ENCODE measurements around the gene DPP10.

DPP10 gene

DNA sequence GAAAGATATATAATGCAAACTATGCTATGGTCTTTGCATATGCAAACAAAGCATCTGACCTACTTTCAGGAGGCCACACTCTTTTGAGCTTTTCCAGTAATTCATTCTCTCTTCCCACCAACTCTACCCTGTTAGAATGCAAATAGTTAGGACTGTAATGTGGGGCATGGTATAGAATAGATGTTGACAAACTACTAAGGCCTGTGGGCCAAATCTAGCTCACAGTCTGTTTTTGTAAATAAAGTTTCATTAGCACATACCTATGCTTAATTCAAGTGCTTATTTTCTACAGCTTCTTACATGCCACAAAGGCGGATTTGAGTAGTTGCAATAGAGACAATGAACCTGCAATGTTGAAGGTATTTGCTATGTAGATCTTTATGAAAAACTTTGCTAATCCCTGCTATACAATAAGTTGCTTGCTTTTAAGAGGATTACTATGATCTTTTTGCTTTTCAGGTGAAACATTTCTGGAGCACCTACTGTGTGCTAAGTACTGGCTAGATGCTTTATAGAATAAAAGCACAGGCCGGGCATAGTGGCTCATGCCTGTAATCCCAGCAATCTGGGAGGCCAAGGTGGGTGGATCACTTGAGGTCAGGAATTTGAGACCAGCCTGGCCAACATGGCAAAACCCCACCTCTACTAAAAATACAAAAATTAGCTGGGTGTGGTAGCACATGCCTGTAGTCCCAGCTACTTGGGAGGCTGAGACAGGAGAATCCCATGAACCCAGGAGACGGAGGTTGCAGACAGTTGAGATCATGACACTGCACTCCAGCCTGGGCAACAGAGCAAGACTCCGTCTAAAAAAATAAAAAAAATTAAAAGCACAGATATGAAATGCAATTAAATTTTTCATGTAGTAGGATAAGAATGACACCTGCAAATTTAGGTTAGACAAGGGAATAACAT, 267.8 kb downstream of the DPP10 start:
- Histone ChIP-seq H3K18ac (ENCODE audit: low read length) (no peak overlapping the region), H3K9ac (ENCODE audit: low read depth, low read length, poor library complexity) (no peak overlapping the region), H4K8ac (ENCODE audit: low read depth, low read length) (no peak overlapping the region), H2BK15ac (ENCODE audit: low read length) (no peak overlapping the region), H2BK12ac (ENCODE audit: low read length) (no peak overlapping the region), H3K4me3 (ENCODE audit: low read length in 2 of 2) (no peak overlapping the region), H3K4ac (ENCODE audit: low read length) (no peak overlapping the region), H3K23ac (ENCODE audit: low read depth, low read length, poor library complexity) (no peak overlapping the region), H3K27ac (replicated peaks; ENCODE audit: low read length) (no peak overlapping the region), H2BK120ac (ENCODE audit: low read depth, low read length) (no peak overlapping the region), H3K14ac (ENCODE audit: low read length) (no peak overlapping the region), H3K9me3 (replicated peaks in 1 of 2; ENCODE audit: control insufficient read depth in 2 of 2, insufficient read depth in 1 of 2, low read depth in 1 of 2, low read length in 2 of 2) (no peaks in the 10 kb centered on the region), H3K36me3 (replicated peaks in 1 of 2; ENCODE audit: control insufficient read depth in 2 of 2, insufficient read depth in 2 of 2, low read length in 2 of 2) (no peaks in the 10 kb centered on the region), H2BK5ac (ENCODE audit: low read length) (no peak overlapping the region), H3K4me2 (ENCODE audit: insufficient read depth, low read length, poor library complexity, severe bottlenecking) (no peak overlapping the region), H4K91ac (ENCODE audit: low read depth, low read length, poor library complexity) (no peak overlapping the region), H2AFZ (ENCODE audit: low read length) (no peak overlapping the region), H2AK5ac (ENCODE audit: low read depth, low read length) (no peak overlapping the region), H3K79me1 (ENCODE audit: low read depth, low read length) (no peaks in the 10 kb centered on the region), H3K27me3 (ENCODE audit: control insufficient read depth in 3 of 3, insufficient read depth in 3 of 3, low read depth in 1 of 3, low read length in 3 of 3) (peaks cover 0 to 4% (median 0%) of the 10 kb centered on the region in 3 experiments), H3K4me1 (ENCODE audit: control insufficient read depth in 2 of 2, insufficient read depth in 1 of 2, low read depth in 1 of 2, low read length in 2 of 2) (peaks cover 2 to 11% of the 10 kb centered on the region in 2 donors)
- no peak for DNase-seq (ENCODE audit: low spot score)
- no CpG with 5 or more reads among the region's 4 CpGs for WGBS, 2 donors (ENCODE audit: extremely low coverage in 2 of 2, insufficient read length in 2 of 2, insufficient replicate concordance in 1 of 2)

- Histone ChIP-seq H2AK5ac (ENCODE audit: low read depth, low read length) (no peak overlapping the region), H4K91ac (ENCODE audit: low read depth, low read length, poor library complexity) (no peak overlapping the region), H3K4me2 (ENCODE audit: insufficient read depth, low read length, poor library complexity, severe bottlenecking) (no peak overlapping the region), H2AFZ (ENCODE audit: low read length) (peak overlapping the region; percentile 85), H2BK15ac (ENCODE audit: low read length) (no peak overlapping the region), H3K4me1 (ENCODE audit: control insufficient read depth in 2 of 2, insufficient read depth in 1 of 2, low read depth in 1 of 2, low read length in 2 of 2) (peaks cover 5 to 18% of the 10 kb centered on the region in 2 donors), H2BK5ac (ENCODE audit: low read length) (no peak overlapping the region), H3K79me1 (ENCODE audit: low read depth, low read length) (no peaks in the 10 kb centered on the region), H3K4ac (ENCODE audit: low read length) (no peak overlapping the region), H3K27ac (replicated peaks; ENCODE audit: low read length) (no peak overlapping the region), H3K18ac (ENCODE audit: low read length) (no peak overlapping the region), H2BK120ac (ENCODE audit: low read depth, low read length) (no peak overlapping the region), H3K9ac (ENCODE audit: low read depth, low read length, poor library complexity) (no peak overlapping the region), H2BK12ac (ENCODE audit: low read length) (no peak overlapping the region), H3K36me3 (replicated peaks in 1 of 2; ENCODE audit: control insufficient read depth in 2 of 2, insufficient read depth in 2 of 2, low read length in 2 of 2) (no peaks in the 10 kb centered on the region), H3K9me3 (replicated peaks in 1 of 2; ENCODE audit: control insufficient read depth in 2 of 2, insufficient read depth in 1 of 2, low read depth in 1 of 2, low read length in 2 of 2) (no peaks in the 10 kb centered on the region), H4K8ac (ENCODE audit: low read depth, low read length) (no peak overlapping the region), H3K14ac (ENCODE audit: low read length) (no peak overlapping the region), H3K4me3 (ENCODE audit: low read length in 2 of 2) (no peak overlapping the region), H3K23ac (ENCODE audit: low read depth, low read length, poor library complexity) (no peak overlapping the region), H3K27me3 (ENCODE audit: control insufficient read depth in 3 of 3, insufficient read depth in 3 of 3, low read depth in 1 of 3, low read length in 3 of 3) (no peaks in the 10 kb centered on the region)
- peak; percentile 55 for DNase-seq (ENCODE audit: low spot score)
- no CpG with 5 or more reads among the region's 1 CpG for WGBS, 2 donors (ENCODE audit: extremely low coverage in 2 of 2, insufficient read length in 2 of 2, insufficient replicate concordance in 1 of 2)
Observed at GRCh38 chr2:114714313-114714712, 271.9 kb downstream of the DPP10 start.

DNA sequence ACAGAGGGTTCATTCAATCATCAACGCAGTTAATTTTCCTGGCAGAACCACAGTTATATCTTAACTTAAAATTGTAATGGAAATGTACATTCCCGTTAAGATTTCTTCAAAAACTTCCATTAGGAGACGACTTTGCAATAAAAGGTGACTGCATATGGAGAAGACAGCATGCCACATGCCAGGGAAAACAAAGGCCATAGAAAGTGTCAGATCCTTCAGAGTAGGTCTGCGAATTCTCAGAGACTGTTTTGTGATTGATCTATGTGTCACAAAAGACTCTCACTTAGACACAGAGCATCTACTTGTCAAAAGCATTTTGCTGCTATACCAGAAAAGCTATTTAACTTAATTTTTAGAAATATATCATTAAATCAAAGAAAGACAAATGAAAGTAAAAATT, 274.6 kb downstream of the DPP10 start:
- Histone ChIP-seq H2BK120ac (ENCODE audit: low read depth, low read length) (no peak overlapping the region), H4K91ac (ENCODE audit: low read depth, low read length, poor library complexity) (no peak overlapping the region), H2AK5ac (ENCODE audit: low read depth, low read length) (no peak overlapping the region), H2BK15ac (ENCODE audit: low read length) (no peak overlapping the region), H3K4ac (ENCODE audit: low read length) (no peak overlapping the region), H2BK5ac (ENCODE audit: low read length) (no peak overlapping the region), H2BK12ac (ENCODE audit: low read length) (no peak overlapping the region), H3K14ac (ENCODE audit: low read length) (no peak overlapping the region), H3K4me3 (ENCODE audit: low read length in 2 of 2) (no peak overlapping the region), H3K4me2 (ENCODE audit: insufficient read depth, low read length, poor library complexity, severe bottlenecking) (no peak overlapping the region), H3K4me1 (ENCODE audit: control insufficient read depth in 2 of 2, insufficient read depth in 1 of 2, low read depth in 1 of 2, low read length in 2 of 2) (peaks cover 5 to 18% of the 10 kb centered on the region in 2 donors), H3K9me3 (replicated peaks in 1 of 2; ENCODE audit: control insufficient read depth in 2 of 2, insufficient read depth in 1 of 2, low read depth in 1 of 2, low read length in 2 of 2) (no peaks in the 10 kb centered on the region), H3K79me1 (ENCODE audit: low read depth, low read length) (no peaks in the 10 kb centered on the region), H3K9ac (ENCODE audit: low read depth, low read length, poor library complexity) (no peak overlapping the region), H3K27me3 (ENCODE audit: control insufficient read depth in 3 of 3, insufficient read depth in 3 of 3, low read depth in 1 of 3, low read length in 3 of 3) (no peaks in the 10 kb centered on the region), H4K8ac (ENCODE audit: low read depth, low read length) (no peak overlapping the region), H3K27ac (replicated peaks; ENCODE audit: low read length) (no peak overlapping the region), H3K36me3 (replicated peaks in 1 of 2; ENCODE audit: control insufficient read depth in 2 of 2, insufficient read depth in 2 of 2, low read length in 2 of 2) (no peaks in the 10 kb centered on the region), H3K18ac (ENCODE audit: low read length) (no peak overlapping the region), H3K23ac (ENCODE audit: low read depth, low read length, poor library complexity) (no peak overlapping the region), H2AFZ (ENCODE audit: low read length) (peak overlapping the region; percentile 84)
- no peak for DNase-seq (ENCODE audit: low spot score)
- WGBS, 2 donors (ENCODE audit: extremely low coverage in 2 of 2, insufficient read length in 2 of 2, insufficient replicate concordance in 1 of 2), result no CpG with 5 or more reads among the region's 4 CpGs

GRCh38 chr2:114724454-114724853, 282.0 kb downstream of the DPP10 start:
- no peak overlapping the region for H2AK5ac ChIP-seq (ENCODE audit: low read depth, low read length)
- peaks cover 0 to 2% of the 10 kb centered on the region in 2 donors for H3K4me1 ChIP-seq (ENCODE audit: control insufficient read depth in 2 of 2, insufficient read depth in 1 of 2, low read depth in 1 of 2, low read length in 2 of 2)
- no peak overlapping the region for H2BK12ac ChIP-seq (ENCODE audit: low read length)
- H3K9me3 ChIP-seq (replicated peaks in 1 of 2; ENCODE audit: control insufficient read depth in 2 of 2, insufficient read depth in 1 of 2, low read depth in 1 of 2, low read length in 2 of 2), result no peaks in the 10 kb centered on the region
- H3K4ac ChIP-seq (ENCODE audit: low read length), result no peak overlapping the region
- H4K8ac ChIP-seq (ENCODE audit: low read depth, low read length), result no peak overlapping the region
- no peaks in the 10 kb centered on the region for H3K79me1 ChIP-seq (ENCODE audit: low read depth, low read length)
- H2AFZ ChIP-seq (ENCODE audit: low read length), result no peak overlapping the region
- no peak for DNase-seq (ENCODE audit: low spot score)
- no peak overlapping the region for H4K91ac ChIP-seq (ENCODE audit: low read depth, low read length, poor library complexity)
- no CpG with 5 or more reads among the region's 1 CpG for WGBS, 2 donors (ENCODE audit: extremely low coverage in 2 of 2, insufficient read length in 2 of 2, insufficient replicate concordance in 1 of 2)
- no peak overlapping the region for H3K4me3 ChIP-seq (ENCODE audit: low read length in 2 of 2)
- no peak overlapping the region for H3K27ac ChIP-seq (replicated peaks; ENCODE audit: low read length)
- peaks cover 0 to 4% (median 0%) of the 10 kb centered on the region in 3 experiments for H3K27me3 ChIP-seq (ENCODE audit: control insufficient read depth in 3 of 3, insufficient read depth in 3 of 3, low read depth in 1 of 3, low read length in 3 of 3)
- H3K18ac ChIP-seq (ENCODE audit: low read length), result no peak overlapping the region
- H2BK120ac ChIP-seq (ENCODE audit: low read depth, low read length), result no peak overlapping the region
- no peak overlapping the region for H2BK5ac ChIP-seq (ENCODE audit: low read length)
- no peak overlapping the region for H3K9ac ChIP-seq (ENCODE audit: low read depth, low read length, poor library complexity)
- H3K14ac ChIP-seq (ENCODE audit: low read length), result no peak overlapping the region
- H3K23ac ChIP-seq (ENCODE audit: low read depth, low read length, poor library complexity), result no peak overlapping the region
- no peak overlapping the region for H2BK15ac ChIP-seq (ENCODE audit: low read length)
- H3K4me2 ChIP-seq (ENCODE audit: insufficient read depth, low read length, poor library complexity, severe bottlenecking), result no peak overlapping the region
- no peaks in the 10 kb centered on the region for H3K36me3 ChIP-seq (replicated peaks in 1 of 2; ENCODE audit: control insufficient read depth in 2 of 2, insufficient read depth in 2 of 2, low read length in 2 of 2)
